Measurements from ENCODE around the gene CAMKK2.
A peak's percentile ranks its signal among the peaks of the same experiment; 100 is the strongest.
"Not testable (repeated sequence)": the region's sequence is repeated elsewhere in the genome, so short reads cannot be mapped to it uniquely, and the experiment has no call there.

Gene CAMKK2

DNA sequence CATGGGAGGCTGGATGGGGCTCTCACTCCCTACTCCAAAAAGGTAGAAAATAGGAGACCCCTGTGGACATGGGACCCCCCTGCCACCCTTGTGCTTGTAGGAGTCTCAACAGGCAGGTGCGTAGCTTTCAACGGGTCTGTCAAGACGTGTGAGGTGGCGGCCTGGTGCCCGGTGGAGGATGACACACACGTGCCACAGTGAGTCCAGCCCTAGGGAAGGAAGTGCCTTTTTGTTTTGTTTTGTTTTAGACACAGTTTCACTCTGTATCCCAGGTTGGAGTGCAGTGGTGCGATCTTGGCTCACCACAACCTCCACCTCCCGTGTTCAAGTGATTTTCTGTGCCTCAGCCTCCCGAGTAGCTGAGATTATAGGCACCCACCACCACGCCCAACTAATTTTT, 73.7 kb downstream of the CAMKK2 start:
- no peak for DNase-seq

DNA sequence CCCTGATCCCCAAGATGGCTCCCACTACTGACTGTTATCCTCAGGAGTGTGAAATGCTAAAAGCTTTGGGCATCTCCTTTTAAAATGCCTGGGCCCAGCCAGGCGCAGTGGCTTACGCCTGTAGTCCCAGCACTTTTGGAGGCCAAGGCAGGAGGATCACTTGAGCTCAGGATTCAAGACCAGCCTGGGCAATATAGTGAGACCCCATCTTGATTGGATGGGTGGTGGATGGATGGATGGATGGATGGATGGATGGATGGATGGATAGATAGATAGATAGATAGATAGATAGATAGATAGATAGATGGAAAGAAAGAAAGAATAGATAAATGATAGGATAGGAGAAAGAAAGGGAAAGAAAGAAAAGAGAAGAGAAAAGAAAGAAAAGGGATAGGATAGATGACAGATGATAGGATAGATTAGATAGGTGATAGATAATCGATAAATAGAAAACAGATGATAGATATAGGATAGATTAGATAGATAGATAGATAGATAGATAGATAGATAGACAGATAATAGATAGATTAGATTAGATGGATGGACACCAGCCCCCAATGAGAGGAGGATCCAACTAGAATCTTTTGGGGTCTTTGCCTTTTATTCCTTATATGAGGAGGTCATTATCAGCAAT, 77.0 kb downstream of the CAMKK2 start:
- no peak for DNase-seq

DNA sequence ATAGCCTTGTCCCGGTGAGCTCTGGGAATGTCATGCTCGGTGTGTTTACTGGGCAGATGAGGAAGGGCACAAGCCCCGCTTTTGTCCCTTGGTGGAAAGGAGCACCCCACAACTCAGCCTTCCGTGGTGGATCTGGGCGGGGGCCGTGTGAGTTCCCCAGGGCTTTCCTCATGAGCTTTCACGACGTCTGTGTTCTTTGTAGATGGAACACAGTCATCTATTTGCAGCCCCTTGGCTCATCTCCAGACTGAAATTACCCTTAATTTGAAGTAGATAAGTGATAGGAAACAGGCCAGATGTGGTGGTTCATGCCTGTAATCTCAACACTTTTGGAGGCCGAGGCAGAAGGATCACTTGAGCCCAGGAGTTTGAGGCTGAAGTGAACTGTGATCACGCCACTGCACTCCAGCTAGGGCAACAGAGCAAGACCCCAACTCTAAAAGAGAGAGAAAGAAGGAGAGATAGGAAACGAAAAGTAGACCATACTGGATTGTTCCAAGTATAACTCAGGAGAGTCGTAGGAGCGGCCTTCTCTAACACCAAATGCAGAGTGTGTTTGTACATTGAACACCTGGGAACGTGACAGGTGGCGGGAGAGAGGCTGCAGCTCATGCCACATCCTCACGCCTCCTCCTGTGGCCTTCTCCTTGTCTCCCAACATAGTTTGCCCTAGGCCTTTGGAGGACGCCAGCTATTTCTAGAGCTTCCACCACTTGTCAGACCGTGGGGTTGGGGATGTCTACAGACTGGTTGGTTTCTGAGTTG, 77.7 kb downstream of the CAMKK2 start:
- DNase-seq = no peak

DNA sequence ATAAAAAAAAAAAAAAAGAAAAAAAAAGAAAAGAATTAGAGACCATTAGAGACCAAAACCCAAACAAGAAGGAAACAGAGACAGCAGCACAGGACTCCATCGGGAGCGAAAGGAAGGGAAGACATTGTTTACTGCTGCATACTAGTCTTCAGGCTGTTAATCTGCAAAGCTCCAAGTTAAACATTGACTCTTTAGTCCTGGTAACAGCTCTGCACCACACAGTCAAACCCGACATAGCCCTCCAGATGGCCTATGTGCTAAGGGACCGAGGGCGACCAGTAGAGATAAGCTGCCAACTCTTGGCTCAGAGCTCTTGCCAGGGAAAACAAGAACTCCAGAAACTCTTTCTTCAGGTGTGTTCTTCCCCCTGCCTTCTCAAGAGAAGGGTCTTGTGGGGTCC, 78.7 kb downstream of the CAMKK2 start:
- no peak for DNase-seq

DNA sequence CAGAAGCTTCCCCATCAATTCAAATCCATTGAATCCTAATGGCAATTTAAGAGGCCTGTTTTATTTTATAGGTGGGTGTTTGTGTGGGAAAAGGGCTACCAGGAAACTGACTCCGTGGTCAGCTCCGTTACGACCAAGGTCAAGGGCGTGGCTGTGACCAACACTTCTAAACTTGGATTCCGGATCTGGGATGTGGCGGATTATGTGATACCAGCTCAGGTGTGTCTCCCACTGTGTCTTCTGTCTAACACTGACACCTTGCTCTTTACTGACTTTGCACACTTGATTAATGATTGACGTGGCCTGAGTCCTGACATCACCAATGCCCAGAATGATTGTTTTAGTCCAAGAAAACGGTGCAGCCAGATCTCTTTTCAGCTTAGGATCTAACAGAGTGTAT, 79.4 kb downstream of the CAMKK2 start:
- DNase-seq = no peak

DNA sequence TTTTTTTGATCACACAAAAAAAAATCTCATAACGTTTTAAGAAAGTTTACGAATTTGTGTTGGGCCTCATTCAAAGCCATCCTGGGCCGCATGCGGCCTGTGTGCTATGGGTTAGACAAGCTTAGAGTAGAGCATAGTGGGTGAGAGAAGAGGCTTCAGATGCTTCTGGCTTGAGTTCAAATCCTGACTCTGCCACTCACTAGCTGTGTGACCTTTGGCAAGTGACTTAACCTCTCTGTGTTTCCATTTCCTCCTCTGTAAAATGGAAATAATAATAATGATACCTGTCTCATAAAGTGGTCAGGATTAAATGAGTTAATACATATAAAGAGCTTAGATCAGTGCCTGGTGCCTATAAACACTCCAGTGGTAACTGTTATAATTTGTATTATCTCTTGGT, 80.4 kb downstream of the CAMKK2 start:
- no peak for DNase-seq

DNA sequence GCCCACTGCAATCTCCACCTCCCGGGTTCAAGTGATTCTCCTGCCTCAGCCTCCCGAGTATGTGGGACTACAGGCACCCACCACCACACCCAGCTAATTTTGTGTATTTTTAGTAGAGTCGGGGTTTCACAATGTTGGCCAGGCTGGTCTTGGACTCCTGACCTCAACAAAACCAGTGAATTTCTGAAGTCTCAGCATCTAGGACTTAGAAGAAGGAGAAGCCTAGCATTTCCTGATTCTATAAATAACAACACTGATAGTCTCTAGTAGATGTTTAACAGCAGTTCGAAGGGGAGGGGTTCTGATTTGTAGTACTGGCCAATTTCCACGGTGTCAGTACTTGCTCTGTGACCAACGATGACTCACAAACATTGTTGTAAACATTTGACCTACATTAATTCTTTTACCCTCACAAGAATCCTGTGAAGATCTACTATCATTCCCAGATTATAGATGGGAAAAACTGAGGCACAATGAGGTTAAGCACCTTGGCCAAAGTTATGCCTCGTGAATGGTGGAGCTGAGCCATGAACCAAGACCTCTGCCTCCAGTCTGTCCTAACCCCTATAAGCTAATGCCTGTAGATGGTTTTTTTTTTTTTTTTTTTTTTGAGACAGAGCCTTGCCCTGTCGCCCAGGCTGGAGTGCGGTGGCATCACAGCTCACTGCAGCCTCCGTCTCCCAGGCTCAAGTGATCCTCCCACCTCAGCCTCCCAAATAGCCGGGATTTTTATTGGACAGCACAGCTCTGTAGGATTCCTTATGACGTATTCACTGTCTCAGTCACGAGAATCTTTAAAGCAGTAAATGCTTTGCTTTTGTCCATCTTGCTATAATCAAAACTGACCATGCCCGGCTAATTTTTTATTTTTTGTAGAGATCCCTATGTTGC, 81.4 kb downstream of the CAMKK2 start:
- no peak for DNase-seq

DNA sequence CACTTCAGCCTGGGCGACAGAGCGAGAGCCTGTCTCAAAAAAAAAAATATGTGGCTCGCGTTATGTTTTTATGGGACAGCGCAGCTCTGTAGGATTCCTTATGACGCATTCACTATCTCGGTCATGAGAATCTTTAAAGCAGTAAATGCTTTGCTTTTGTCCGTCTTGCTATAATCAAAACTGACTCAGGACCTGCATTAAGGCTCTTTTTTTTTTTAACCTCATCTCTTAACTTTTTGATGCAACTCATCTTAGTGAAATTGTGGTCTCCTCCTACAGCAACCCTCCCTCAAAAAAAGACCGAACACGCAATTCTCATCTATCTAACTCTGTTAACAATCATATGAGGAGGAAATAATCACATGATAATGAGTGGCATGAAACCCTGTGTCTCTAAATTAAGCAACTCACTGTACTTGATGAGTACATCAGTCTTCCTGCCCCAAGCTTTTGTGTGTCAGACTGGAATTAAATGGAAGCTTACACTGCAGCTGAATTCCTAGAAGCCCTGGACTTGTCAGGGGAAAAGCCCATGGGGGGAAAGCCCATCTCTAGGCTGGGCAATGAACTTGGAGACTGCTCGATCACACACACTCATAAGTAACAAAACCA, 82.2 kb downstream of the CAMKK2 start:
- DNase-seq = no peak

DNA sequence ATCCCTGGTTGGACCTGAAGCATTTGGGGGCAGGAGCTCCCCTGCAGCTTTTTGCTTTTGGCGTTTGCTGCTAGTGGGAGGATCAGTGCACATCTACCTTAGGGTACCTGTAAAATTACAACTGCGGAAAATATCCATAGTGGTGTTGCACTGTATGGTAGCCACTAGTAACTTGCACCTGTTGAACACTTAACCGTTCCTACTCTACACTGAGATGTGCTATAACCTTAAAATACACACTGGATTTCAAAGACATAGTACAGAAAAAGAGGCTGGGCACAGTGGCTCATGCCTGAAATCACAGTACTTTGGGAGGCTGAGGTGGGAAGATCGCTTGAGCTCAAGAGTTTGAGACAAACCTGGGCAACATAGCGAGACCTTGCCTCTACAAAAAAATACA, 83.6 kb downstream of the CAMKK2 start:
- no peak for DNase-seq

DNA sequence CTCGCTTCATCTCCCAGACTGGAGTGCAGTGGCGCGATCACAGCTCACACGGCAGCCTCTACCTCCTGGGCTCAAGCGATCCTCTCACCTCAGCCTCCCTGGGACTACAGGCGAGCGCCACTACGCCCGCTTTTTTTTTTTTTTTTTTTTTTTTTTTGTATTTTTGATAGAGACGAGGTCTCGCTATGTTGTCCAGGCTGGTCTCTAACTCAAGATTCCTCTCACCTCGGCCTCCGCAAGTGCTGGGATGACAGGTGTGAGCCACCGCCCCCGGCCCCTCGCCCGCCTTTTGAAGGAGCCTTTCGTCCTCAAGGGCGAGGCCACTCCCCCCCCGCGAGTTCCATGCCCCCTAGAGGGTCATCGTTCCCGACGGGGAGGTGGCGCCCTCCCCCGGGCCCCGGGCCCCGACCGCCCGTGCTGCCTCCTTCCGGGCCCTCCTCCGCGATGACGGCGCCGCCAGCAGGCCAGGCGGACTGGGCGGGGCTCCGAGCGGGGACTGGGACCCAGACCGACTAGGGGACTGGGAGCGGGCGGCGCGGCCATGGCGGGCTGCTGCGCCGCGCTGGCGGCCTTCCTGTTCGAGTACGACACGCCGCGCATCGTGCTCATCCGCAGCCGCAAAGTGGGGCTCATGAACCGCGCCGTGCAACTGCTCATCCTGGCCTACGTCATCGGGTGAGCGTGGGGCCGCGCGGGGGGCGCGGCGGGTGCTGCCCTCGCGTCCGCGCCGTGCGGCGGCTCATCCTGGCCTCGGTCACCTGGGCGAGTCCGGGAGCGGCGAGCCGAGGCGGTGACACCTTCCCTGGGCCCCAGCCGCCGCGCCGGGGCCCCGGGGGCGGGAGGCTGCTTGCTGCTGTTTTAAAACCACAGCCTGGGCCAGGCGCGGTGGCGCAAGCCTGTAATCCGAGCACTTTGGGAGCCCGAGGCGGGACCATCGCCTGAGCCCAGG, 86.6 kb downstream of the CAMKK2 start, which contains the start of gene P2RX4:
TSS of gene P2RX4 (plus strand) at position 506 of the 949 bp plus-strand sequence. CDS start at position 542, 36 bp downstream.
- peak; percentile 71 for DNase-seq

DNA sequence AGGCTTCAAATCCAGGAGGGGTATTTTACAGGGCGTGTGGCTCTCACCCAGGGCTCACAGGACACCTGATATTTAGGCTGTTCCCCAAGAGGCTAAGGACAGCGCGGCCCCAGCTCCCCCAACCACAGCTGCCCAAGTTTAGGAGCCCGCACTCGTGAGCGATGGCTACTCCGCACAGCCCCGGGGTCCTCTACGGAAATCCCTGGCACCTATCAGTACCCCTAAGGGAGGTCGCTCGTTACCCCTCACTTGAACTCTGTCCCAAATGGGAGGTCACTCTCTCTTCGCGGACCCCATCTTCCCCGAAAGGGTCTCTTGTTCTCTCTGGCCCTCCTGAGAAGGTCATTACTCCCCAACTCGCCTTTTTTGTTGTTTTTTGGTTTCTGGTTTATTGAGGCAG, 87.3 kb downstream of the CAMKK2 start:
- no peak for DNase-seq

DNA sequence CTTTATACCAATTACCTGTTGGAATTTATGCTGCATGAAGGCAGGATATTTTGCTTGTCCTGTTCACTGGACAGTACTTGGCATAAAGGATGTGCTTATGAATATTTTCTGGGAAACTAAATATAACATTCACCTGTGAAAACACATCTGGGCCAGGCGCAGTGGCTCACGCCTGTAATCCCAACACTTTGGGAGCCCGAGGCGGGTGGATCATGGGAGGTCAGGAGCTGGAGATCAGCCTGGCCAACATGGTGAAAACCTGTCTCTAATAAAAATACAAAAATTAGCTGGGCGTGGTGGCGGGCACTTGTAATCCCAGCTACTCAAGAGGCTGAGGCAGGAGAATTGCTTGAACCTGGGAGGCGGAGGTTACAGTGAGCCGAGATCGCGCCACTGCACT, 87.9 kb downstream of the CAMKK2 start:
- not testable (repeated sequence) for DNase-seq

DNA sequence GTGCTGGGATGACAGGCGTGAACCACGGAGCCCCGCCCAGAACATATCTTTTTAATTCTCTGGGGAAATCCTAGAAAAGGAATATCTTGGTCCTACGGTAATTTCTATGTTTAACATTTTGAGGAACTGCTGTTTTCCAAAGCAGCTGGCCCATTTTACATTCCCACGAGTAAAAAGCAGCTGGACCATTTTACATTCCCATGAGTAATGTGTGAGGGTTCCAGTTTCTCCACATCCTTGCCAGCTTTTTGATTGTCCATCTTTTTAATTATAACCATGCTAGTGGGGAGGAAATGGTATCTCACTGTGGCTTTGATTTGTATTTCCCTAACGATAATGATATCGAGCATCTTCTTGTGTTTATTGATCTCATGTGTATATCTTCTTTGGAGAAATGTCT, 91.0 kb downstream of the CAMKK2 start:
- DNase-seq = no peak

DNA sequence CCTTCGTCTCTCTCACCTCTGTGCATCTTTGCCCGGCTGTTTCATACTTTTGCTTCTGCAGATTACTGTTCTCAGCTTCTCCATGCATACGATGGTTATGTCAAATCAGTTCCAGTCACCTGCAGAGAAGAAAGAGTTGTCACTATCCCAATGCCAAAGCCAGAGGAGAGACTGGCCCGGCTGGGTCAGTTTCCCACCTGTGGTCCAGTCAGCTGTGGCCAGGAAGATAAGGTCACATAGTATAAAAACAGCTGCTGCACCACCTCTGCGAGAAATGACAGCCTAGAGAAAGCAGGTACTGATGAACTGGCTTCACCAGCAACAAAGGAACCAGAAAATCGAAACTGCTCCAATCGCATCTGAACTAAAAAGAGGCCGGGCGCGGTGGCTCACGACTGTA, 93.0 kb downstream of the CAMKK2 start:
- DNase-seq = no peak

DNA sequence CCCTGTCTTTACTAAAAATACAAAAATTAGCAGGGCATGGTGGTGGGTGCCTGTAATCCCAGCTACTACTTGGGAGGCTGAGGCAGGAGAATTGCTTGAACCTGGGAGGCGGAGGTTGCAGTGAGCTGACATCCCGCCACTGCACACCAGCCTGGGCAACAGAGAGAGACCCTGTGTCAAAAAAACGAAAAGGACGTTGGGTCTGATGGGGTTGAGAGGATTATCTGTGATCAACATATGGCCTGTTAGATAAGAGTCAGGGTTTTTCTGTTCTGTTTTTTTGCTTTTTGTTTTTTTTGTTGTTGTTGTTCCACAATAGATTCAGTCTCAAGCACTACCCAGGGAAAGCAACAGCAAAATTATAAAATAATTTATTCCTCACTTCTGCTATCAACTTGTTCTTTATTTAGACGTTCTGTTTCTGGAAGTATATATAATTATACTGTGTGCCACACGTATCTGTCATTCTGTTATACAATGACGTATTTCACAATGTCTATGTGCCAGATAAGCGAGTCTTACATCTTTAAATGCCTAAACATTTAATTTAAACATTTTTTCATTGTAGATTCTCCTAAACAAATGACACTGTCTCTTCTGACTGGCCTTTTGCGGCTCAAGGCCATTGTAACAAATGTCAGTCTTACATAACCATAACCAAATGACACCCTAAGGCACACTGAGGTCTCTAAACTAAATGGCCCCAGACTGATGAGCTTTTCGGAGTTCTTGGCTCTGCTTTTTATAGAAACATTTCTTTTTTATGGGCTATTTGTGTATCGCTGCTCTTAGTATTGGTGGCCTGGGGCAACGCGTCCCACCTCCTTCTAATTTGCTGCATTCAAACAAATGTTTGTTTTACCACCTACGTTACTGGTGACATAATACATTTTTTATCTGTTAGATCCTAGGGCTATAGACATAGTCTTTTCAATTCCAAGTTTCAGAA, 93.8 kb downstream of the CAMKK2 start:
- DNase-seq = no peak

DNA sequence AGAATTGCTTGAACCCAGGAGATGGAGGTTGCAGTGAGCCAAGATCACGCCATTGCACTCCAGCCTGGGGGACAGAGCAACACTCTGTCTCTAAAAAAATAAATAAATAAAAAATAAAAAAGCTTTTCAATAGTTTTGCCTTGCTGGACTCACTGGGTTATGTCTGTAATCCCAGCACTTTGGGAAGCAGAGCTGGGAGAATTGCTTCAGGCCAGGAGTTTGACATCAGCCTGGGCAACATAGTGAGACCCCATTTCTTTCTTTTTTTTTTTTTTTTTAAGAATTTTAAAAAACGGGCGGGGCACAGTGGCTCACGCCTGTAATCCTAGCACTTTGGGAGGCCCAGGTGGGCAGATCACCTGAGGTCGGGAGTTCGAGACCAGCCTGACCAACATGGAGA, 95.4 kb downstream of the CAMKK2 start:
- not testable (repeated sequence) for DNase-seq

DNA sequence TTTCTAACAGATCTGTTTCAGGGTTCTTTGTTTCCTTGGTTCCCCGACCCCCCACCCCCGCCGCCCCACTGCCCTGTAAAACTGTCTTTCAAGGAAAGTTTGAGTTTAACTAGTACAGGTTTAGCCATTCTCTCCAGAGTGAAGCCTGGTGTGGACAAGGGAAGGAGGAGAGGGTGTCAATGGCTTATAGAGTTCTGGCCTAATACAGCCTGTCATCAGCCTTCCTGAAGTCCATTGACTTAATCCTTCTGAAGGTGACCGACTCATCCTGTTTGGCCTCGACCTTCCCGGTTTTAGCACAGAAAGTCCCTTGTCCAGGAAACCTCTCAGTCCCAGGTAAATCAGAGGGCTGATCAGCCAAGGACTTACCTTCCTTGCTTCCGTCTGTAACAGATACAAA, 97.6 kb downstream of the CAMKK2 start:
- DNase-seq = no peak

DNA sequence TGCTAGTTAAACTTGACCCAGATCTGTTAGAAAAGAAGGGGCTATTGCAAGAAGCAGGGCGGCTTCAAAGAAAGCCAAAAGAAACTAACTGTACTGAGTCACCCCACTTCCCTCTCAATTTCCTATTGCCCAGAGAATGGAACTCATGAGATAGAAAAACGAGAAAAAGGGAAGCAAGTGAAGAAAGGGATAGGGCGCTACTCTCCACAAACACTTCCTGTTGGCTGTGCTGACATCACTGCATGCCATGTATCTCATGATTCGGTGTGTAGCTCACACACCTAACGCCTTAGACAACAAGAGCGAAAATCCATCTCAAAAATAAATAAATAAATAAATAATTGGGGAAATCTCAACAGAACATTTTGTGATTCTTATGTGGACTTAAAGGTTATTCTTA, 99.6 kb downstream of the CAMKK2 start:
- DNase-seq = no peak

DNA sequence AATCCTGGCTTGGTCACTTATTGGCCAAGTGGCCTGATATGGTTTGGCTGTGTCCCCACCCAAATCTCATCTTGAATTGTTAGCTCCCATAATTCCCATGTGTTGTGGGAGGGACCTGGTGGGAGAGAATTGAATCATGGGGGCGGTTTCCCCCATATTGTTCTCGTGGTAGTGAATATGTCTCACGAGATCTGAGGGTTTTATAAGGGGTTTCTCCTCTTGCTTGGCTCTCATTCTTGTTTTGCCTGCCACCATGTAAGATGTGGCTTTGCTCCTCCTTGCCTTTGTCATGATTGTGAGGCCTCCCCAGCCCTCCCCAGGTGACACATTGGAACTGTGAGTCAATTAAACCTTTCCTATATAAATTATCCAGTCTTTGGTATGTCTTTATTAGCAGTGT, 105.4 kb downstream of the CAMKK2 start:
- no peak for DNase-seq

DNA sequence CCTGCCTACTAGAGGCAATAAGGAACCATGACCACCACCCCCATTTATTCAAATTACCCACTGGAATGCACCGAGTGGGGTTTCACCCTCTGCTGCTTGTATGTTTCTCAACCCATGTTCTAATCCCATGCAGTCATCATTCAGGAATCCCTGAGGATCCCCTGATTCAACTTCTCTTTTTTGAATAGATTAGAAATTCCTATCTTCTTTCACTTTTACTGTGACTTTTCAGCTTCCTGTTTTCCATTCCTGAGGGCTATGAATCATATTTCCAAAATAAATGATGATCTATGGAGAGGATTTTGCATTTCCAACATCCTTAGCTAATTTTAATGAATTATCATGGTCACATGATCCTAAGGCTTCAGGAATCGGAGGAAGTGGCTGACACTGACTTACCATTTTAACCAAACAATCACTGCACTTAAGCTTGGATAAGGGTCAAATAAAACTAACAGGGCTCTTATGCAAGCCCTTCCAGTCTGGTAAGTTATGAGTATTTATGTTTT, 105.9 kb downstream of the CAMKK2 start:
- DNase-seq = no peak
